KMS-11 (cell line): Measurements from ENCODE around the gene EFL1.
"Not testable (repeated sequence)": the region's sequence is repeated elsewhere in the genome, so short reads cannot be mapped to it uniquely, and the experiment has no call there.

Source experiments
- H2AFZ ChIP-seq: fragments of 200-600 bp; sonication (generic); 2 replicates; pipeline ENCODE4 v1.6.1; 2016; ENCODE audit warnings: antibody characterized with exemption, mixed run types, low read depth
- H3K27ac ChIP-seq: fragments of 200-600 bp; sonication (generic); 2 replicates; pipeline ENCODE4 v1.6.1; 2016; ENCODE audit warnings: mild to moderate bottlenecking, mixed run types
- H3K27me3 ChIP-seq: fragments of 200-600 bp; sonication (generic); 2 replicates; pipeline ENCODE4 v1.6.1; 2017; ENCODE audit warnings: mild to moderate bottlenecking, low read depth, mixed run types, moderate library complexity; ENCODE audit not compliant: insufficient read depth
- H3K36me3 ChIP-seq: fragments of 200-600 bp; sonication (generic); 2 replicates; pipeline ENCODE4 v1.6.1; 2017; ENCODE audit warnings: mild to moderate bottlenecking, mixed run types; ENCODE audit not compliant: insufficient read depth
- H3K4me1 ChIP-seq: fragments of 200-600 bp; sonication (generic); 2 replicates; pipeline ENCODE4 v1.6.1; 2016; ENCODE audit warnings: mild to moderate bottlenecking, low read depth, mixed run types; ENCODE audit not compliant: poor library complexity, severe bottlenecking
- H3K4me2 ChIP-seq: fragments of 200-600 bp; sonication (generic); 2 replicates; pipeline ENCODE4 v1.7.0; 2016; ENCODE audit warnings: mild to moderate bottlenecking, mixed run types
- H3K4me3 ChIP-seq: fragments of 200-600 bp; sonication (generic); IDR thresholded peaks from 2 replicates; pipeline ENCODE4 v1.6.1; 2017; ENCODE audit warnings: low read depth, low read length, mixed read lengths; ENCODE audit not compliant: insufficient read depth
- H3K79me2 ChIP-seq: fragments of 200-600 bp; sonication (generic); 2 replicates; pipeline ENCODE4 v1.6.1; 2016; ENCODE audit warnings: low read depth, mixed run types; ENCODE audit not compliant: insufficient read depth
- H3K9ac ChIP-seq: fragments of 200-600 bp; sonication (generic); 2 replicates; pipeline ENCODE4 v1.6.1; 2016; ENCODE audit warnings: mild to moderate bottlenecking, mixed run types
- H4K20me1 ChIP-seq: fragments of 200-600 bp; sonication (generic); 2 replicates; pipeline ENCODE4 v1.6.1; 2016; ENCODE audit warnings: mild to moderate bottlenecking, mixed run types; ENCODE audit not compliant: insufficient read depth
- TF ChIP-seq, protein P1 (sequence below): fragments of 200-600 bp; sonication (generic); conservative IDR thresholded peaks from 2 replicates; pipeline ENCODE4 v1.6.1; 2017; ENCODE audit warnings: low read depth, mild to moderate bottlenecking, antibody characterized with exemption, low read length, moderate library complexity, mixed read lengths

Gene EFL1

DNA sequence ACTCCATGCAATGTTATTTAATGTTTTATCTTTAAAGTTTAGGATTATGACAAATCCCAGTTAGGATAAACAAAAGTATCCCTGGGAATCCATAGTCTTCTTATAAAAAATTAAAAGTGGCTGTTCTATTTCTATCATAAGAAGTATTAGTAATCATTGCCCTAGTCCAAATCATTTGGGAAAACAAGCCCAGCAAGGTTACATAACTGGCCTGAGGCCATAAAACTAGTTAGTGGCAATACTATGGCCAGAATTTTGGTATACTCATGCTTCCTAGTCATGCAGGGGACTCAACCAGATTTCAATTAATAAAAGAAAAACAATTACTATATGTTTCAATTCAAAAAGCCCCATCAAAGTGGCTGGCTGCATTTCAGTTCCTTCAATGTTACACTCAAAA, 50.3 kb downstream of the EFL1 start:
- H2AFZ ChIP-seq, H3K27me3 ChIP-seq, H3K4me3 ChIP-seq, H3K4me2 ChIP-seq, H3K36me3 ChIP-seq, H3K79me2 ChIP-seq, H3K9ac ChIP-seq, H4K20me1 ChIP-seq, H3K4me1 ChIP-seq, H3K27ac ChIP-seq: not testable (repeated sequence)

DNA sequence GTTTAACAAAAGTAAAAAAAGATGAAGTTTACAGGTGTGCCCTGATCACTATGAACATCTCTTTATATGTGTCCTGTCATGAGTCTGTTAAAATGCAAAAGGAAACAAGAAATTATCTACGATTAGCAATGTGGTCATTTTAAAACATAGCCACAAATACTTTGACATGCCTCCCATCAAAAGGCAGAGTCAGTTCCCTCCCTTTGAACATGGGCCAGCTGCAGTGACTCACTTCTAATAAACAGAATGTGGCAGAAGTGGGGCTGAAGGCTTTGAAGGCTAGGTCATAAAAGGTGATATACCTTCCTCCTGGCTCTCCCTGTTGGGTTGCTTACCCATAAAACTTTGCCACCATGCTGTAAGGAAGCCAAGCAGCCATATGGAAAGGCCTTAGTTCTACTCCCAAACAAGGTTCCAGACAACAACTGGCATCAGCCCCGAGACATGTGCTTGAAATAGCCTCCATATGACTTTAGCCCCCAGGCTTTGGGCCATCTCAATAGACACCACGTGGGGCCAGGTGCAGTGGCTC, 52.4 kb downstream of the EFL1 start:
- not testable (repeated sequence) for H3K4me1 ChIP-seq, H3K4me3 ChIP-seq, H3K36me3 ChIP-seq, H4K20me1 ChIP-seq, H3K9ac ChIP-seq, H3K27me3 ChIP-seq, H3K4me2 ChIP-seq, H3K27ac ChIP-seq, H3K79me2 ChIP-seq, H2AFZ ChIP-seq

DNA sequence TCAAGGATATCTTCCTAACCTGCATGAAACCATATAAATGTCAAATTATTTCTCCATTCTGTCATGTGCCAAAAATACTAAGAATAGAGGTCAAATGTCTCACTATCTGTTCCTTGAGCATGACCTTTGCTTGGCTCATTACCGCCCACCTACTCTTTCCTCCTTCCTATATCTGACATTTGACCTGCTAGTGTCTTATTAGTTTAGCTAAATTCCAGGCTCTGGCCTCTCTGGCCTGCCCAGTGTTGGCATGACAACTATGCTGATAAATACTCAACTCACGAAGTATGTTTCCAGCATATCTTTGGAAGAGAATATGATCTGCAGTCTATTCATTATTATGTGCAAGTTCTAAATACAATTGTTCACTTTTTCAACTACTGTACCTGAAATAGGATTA, 58.0 kb downstream of the EFL1 start:
- H3K4me2 ChIP-seq, H3K27ac ChIP-seq, H3K9ac ChIP-seq, H3K4me1 ChIP-seq, H3K36me3 ChIP-seq, H3K4me3 ChIP-seq, H4K20me1 ChIP-seq, H2AFZ ChIP-seq, H3K79me2 ChIP-seq, H3K27me3 ChIP-seq: not testable (repeated sequence)

DNA sequence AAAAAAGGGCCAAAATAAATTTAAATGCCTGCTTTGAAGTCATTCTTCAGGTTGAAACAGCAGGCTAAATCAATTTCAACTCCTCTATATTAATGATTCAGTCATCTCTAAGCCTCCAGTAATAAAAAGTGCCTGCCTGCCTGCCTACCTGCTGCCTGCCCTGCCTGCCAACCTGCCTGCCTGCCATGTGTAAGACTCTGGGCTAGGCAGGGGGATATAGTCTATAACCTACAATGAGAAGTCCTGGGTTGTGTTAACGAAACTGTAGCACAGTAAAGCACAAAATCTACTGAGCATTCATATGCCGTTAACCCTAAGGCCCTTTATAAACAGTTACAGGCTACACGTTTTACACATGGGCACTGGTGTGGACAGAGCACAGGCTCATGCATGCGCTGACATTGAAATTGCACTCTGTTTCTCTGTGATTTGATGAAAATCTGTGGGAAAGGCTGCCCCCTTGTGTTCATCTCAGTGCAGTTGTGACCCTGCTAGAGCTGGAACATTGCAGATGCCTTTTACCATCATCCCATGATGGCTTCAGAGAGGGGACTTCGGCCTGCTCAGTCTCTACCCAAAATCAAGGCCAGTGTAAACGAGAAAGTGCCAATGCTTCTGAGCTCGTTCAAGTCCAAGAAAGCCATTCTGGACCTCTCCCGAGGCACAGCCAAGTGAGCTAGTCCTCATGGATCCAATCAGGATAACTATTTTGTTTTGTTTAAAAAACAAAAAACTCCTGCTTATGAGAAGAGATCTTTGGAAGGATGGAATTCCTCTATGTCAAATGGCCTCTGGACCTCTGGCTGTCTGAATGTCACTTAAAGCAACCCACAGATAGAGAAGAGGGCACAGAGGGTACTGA, 64.6 kb downstream of the EFL1 start:
- H3K9ac ChIP-seq: no peak overlapping the region
- H3K27me3 ChIP-seq: no peaks in the 10 kb centered on the region
- no peak overlapping the region for H3K27ac ChIP-seq
- no peak overlapping the region for H2AFZ ChIP-seq
- H3K36me3 ChIP-seq: no peaks in the 10 kb centered on the region
- TF ChIP-seq, protein P1, sequence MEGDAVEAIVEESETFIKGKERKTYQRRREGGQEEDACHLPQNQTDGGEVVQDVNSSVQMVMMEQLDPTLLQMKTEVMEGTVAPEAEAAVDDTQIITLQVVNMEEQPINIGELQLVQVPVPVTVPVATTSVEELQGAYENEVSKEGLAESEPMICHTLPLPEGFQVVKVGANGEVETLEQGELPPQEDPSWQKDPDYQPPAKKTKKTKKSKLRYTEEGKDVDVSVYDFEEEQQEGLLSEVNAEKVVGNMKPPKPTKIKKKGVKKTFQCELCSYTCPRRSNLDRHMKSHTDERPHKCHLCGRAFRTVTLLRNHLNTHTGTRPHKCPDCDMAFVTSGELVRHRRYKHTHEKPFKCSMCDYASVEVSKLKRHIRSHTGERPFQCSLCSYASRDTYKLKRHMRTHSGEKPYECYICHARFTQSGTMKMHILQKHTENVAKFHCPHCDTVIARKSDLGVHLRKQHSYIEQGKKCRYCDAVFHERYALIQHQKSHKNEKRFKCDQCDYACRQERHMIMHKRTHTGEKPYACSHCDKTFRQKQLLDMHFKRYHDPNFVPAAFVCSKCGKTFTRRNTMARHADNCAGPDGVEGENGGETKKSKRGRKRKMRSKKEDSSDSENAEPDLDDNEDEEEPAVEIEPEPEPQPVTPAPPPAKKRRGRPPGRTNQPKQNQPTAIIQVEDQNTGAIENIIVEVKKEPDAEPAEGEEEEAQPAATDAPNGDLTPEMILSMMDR: peak; percentile 79
- no peaks in the 10 kb centered on the region for H4K20me1 ChIP-seq
- H3K4me3 ChIP-seq: no peak overlapping the region
- H3K4me2 ChIP-seq: no peak overlapping the region
- no peaks in the 10 kb centered on the region for H3K4me1 ChIP-seq
- H3K79me2 ChIP-seq: no peaks in the 10 kb centered on the region

DNA sequence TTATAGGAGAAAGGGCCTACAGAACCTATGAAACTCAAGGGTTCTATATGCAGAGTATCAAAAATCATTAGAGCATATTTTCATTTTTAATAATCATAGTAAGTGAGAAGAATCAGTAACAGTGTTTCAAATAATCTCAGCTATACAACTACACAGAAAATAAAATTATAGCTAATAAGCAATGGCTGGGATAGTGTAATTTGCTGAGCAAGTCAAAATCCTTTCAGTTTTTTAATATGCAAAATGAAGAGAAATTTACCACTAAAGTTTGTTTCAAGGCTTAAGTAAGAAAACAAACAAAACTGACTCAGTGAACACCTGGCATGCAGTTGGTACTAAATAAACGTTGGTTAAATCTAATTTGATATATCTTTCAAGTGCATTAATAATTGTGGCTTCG, 66.2 kb downstream of the EFL1 start:
- Histone ChIP-seq H3K36me3 (no peaks in the 10 kb centered on the region), H3K4me2 (no peak overlapping the region)
- TF ChIP-seq, protein P1: no peak

DNA sequence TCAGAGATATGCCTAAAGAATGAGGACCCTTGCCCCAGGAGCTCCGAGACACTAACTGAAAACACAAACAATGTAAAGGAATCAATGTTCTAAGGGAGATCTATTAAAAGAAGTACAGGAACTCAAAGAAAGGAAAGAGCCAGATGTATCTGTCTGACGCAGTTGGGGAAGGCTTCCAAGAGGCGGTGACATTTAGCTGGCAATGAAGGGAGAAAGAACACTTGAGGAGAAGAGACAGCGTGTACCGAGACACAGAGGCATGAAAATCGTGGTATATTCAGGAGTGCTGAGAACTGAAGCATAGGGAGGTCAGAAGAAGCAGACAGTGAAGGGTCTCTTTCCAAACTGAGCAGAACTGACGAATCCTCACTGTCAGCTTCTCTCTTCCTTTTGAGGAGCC, 66.7 kb downstream of the EFL1 start:
- H2AFZ ChIP-seq, H3K27ac ChIP-seq, H3K79me2 ChIP-seq: not testable (repeated sequence)

More for the DNA sequence above, 66.2 kb downstream of the EFL1 start:
- H4K20me1 ChIP-seq: no peaks in the 10 kb centered on the region
- H3K4me3 ChIP-seq: no peak overlapping the region
- no peaks in the 10 kb centered on the region for H3K4me1 ChIP-seq
- H2AFZ ChIP-seq: no peak overlapping the region
- no peaks in the 10 kb centered on the region for H3K79me2 ChIP-seq
- H3K9ac ChIP-seq: no peak overlapping the region
- no peaks in the 10 kb centered on the region for H3K27me3 ChIP-seq
- no peak overlapping the region for H3K27ac ChIP-seq

DNA sequence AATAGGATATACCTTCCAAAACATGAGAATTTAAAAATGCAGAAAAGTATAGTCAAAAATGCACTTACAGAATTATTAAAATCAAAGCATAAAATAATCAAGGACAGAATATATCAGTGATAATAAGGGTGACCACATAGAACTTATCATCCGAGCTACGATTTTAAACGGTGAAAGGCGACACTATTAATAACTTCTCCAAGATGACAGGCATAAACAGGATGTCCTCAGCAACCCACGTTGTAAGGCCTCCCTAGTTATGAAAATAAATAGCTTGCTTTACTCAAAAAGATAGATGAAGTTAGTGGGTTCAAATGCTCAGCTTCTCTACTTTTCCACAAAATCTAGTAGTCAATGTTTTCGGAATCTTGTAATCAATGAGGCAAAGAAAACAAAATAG, 68.0 kb downstream of the EFL1 start:
- not testable (repeated sequence) for H4K20me1 ChIP-seq, H3K4me2 ChIP-seq, H3K27me3 ChIP-seq, H3K9ac ChIP-seq, H2AFZ ChIP-seq, H3K4me3 ChIP-seq, H3K4me1 ChIP-seq, H3K27ac ChIP-seq, H3K79me2 ChIP-seq, H3K36me3 ChIP-seq

More for the DNA sequence above, 66.7 kb downstream of the EFL1 start:
- H3K4me1 ChIP-seq, H3K4me3 ChIP-seq, H3K9ac ChIP-seq, H3K4me2 ChIP-seq, H4K20me1 ChIP-seq, H3K27me3 ChIP-seq, H3K36me3 ChIP-seq: not testable (repeated sequence)

DNA sequence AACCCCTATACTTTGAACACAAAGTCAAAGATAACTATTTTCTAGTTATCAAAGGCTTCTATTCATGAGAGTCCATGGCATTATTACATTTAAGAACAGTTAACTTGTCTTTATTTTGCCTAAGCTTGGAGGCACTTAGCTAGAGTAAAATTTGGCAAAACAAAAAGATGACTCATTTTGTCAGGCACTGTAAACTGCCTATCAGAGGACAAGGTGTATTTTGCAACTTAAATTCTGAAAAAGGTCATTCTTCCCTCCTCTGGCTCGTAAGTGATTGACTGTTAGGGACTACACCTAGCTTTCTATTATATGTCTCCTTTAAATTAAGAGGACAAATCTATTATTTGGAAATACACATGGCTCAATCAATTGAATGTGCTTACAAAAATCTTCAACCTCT, 69.1 kb downstream of the EFL1 start:
- H4K20me1 ChIP-seq, H3K36me3 ChIP-seq, H3K4me1 ChIP-seq, H3K79me2 ChIP-seq, H3K9ac ChIP-seq, H2AFZ ChIP-seq, H3K27me3 ChIP-seq, H3K4me2 ChIP-seq, H3K27ac ChIP-seq, H3K4me3 ChIP-seq: not testable (repeated sequence)

DNA sequence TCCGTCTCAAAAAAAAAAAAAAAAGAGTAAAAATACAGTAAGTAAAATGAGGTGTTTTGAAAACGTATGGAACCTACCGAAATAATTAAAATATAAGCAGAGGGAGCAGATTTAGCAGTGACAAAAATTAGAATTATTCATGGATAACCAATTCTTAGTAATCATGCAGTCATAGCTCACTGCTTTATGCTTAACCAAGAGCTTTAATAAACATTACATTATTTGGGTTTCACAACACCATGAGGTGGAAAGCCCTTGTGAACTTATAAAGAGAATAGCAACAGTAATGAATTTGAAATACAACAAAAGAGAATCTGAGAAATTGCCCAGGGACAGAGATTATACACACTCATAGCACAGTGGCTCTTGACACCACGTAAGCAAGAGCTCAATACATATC, 70.1 kb downstream of the EFL1 start:
- not testable (repeated sequence) for H3K36me3 ChIP-seq, H3K4me2 ChIP-seq, H3K27ac ChIP-seq, H2AFZ ChIP-seq, H3K9ac ChIP-seq, H3K4me1 ChIP-seq, H4K20me1 ChIP-seq, H3K27me3 ChIP-seq, H3K4me3 ChIP-seq, H3K79me2 ChIP-seq
